HL-60 (cell line): Measurements from ENCODE around the gene GRM8.

Source experiments
- GABPA ChIP-seq: IDR thresholded peaks from 2 replicates; pipeline ENCODE4 v1.6.1; 2012; ENCODE audit warnings: low read depth
- POLR2AphosphoS5 ChIP-seq: IDR thresholded peaks from 2 replicates; pipeline ENCODE4 v1.6.1; 2012; ENCODE audit warnings: low read depth
- SPI1 ChIP-seq: IDR thresholded peaks from 2 replicates; pipeline ENCODE4 v1.6.1; 2012; ENCODE audit warnings: low read depth, mild to moderate bottlenecking, borderline replicate concordance
- TF ChIP-seq, protein P1 (sequence below): IDR thresholded peaks from one replicate; pipeline ENCODE4 v1.5.1; 2011; ENCODE audit warnings: low read length, control low read depth, inconsistent platforms; ENCODE audit not compliant: insufficient read depth

DNA sequence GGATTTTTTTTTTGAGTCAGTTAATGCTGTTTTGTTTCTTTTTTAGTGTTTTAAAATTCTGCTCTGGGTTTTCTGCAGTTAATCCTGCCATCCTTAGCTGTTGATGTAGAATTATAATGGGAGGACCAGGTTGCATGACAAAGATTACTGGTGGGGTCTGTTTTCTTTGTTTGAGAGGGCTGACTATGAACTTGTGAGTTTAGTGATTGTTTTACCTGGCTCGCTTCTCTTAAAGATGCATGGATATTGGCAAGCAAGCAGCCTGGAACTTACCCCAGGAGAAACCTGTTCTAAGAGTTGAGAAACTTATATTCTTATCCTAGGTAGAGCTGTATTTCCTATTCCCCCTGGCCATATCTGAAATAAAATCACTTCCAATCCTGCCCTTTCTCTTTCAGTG lies 727.8 kb downstream of the GRM8 start:
- TF ChIP-seq GABPA (no peak), POLR2AphosphoS5 (no peak), SPI1 (no peak)
- TF ChIP-seq, protein P1, sequence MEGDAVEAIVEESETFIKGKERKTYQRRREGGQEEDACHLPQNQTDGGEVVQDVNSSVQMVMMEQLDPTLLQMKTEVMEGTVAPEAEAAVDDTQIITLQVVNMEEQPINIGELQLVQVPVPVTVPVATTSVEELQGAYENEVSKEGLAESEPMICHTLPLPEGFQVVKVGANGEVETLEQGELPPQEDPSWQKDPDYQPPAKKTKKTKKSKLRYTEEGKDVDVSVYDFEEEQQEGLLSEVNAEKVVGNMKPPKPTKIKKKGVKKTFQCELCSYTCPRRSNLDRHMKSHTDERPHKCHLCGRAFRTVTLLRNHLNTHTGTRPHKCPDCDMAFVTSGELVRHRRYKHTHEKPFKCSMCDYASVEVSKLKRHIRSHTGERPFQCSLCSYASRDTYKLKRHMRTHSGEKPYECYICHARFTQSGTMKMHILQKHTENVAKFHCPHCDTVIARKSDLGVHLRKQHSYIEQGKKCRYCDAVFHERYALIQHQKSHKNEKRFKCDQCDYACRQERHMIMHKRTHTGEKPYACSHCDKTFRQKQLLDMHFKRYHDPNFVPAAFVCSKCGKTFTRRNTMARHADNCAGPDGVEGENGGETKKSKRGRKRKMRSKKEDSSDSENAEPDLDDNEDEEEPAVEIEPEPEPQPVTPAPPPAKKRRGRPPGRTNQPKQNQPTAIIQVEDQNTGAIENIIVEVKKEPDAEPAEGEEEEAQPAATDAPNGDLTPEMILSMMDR = no peak
